KMS-11 (cell line): Measurements from ENCODE around the gene NOTO.
"Not testable (repeated sequence)": the region's sequence is repeated elsewhere in the genome, so short reads cannot be mapped to it uniquely, and the experiment has no call there.

Experiments used
- H2AFZ ChIP-seq: fragments of 200-600 bp; sonication (generic); 2 replicates; pipeline ENCODE4 v1.6.1; 2016; ENCODE audit warnings: antibody characterized with exemption, mixed run types, low read depth
- H3K27ac ChIP-seq: fragments of 200-600 bp; sonication (generic); 2 replicates; pipeline ENCODE4 v1.6.1; 2016; ENCODE audit warnings: mild to moderate bottlenecking, mixed run types
- H3K27me3 ChIP-seq: fragments of 200-600 bp; sonication (generic); 2 replicates; pipeline ENCODE4 v1.6.1; 2017; ENCODE audit warnings: mild to moderate bottlenecking, low read depth, mixed run types, moderate library complexity; ENCODE audit not compliant: insufficient read depth
- H3K36me3 ChIP-seq: fragments of 200-600 bp; sonication (generic); 2 replicates; pipeline ENCODE4 v1.6.1; 2017; ENCODE audit warnings: mild to moderate bottlenecking, mixed run types; ENCODE audit not compliant: insufficient read depth
- H3K4me1 ChIP-seq: fragments of 200-600 bp; sonication (generic); 2 replicates; pipeline ENCODE4 v1.6.1; 2016; ENCODE audit warnings: mild to moderate bottlenecking, low read depth, mixed run types; ENCODE audit not compliant: poor library complexity, severe bottlenecking
- H3K4me2 ChIP-seq: fragments of 200-600 bp; sonication (generic); 2 replicates; pipeline ENCODE4 v1.7.0; 2016; ENCODE audit warnings: mild to moderate bottlenecking, mixed run types
- H3K4me3 ChIP-seq: fragments of 200-600 bp; sonication (generic); IDR thresholded peaks from 2 replicates; pipeline ENCODE4 v1.6.1; 2017; ENCODE audit warnings: low read depth, low read length, mixed read lengths; ENCODE audit not compliant: insufficient read depth
- H3K79me2 ChIP-seq: fragments of 200-600 bp; sonication (generic); 2 replicates; pipeline ENCODE4 v1.6.1; 2016; ENCODE audit warnings: low read depth, mixed run types; ENCODE audit not compliant: insufficient read depth
- H3K9ac ChIP-seq: fragments of 200-600 bp; sonication (generic); 2 replicates; pipeline ENCODE4 v1.6.1; 2016; ENCODE audit warnings: mild to moderate bottlenecking, mixed run types
- H4K20me1 ChIP-seq: fragments of 200-600 bp; sonication (generic); 2 replicates; pipeline ENCODE4 v1.6.1; 2016; ENCODE audit warnings: mild to moderate bottlenecking, mixed run types; ENCODE audit not compliant: insufficient read depth
- TF ChIP-seq, protein P1 (sequence below): fragments of 200-600 bp; sonication (generic); conservative IDR thresholded peaks from 2 replicates; pipeline ENCODE4 v1.6.1; 2017; ENCODE audit warnings: low read depth, mild to moderate bottlenecking, antibody characterized with exemption, low read length, moderate library complexity, mixed read lengths

Gene NOTO, protein sequence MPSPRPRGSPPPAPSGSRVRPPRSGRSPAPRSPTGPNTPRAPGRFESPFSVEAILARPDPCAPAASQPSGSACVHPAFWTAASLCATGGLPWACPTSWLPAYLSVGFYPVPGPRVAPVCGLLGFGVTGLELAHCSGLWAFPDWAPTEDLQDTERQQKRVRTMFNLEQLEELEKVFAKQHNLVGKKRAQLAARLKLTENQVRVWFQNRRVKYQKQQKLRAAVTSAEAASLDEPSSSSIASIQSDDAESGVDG

DNA sequence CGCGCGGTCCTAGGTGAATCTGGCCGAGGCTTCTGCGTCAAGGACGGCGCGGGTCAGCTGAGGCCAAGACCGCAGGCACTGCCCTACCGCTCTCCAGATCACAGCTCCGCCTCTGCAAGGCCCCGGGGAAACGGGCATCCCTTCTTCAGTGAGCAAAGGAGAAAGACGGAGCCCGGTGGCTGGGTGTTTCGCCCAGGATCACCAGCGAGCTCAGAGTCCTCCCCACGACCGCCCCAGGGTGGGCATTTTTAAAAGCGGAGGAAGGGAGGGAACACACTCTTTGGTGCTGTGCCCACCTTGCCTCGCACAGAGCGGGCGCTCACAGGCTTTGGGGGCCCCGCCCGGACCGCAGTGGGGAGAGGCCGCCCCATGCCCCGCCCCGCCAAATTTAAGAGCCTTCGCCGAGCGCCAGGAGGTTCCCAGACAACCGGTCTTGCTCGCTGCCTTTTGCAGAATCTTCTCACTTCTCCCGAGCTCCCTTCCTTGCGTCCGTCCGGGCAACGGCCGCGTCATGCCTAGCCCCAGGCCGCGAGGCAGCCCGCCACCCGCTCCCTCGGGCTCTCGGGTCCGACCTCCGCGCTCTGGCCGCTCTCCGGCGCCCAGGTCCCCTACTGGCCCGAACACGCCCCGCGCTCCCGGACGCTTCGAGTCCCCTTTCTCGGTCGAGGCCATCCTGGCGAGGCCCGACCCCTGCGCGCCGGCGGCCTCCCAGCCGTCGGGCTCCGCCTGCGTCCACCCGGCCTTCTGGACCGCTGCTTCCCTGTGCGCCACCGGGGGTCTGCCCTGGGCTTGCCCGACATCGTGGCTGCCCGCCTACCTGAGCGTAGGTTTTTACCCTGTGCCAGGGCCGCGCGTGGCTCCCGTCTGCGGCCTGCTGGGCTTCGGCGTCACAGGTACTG, at the start of gene NOTO:
TSS of gene NOTO (plus strand) at position 419 of the 899 bp plus-strand sequence. CDS start at position 512, 93 bp downstream.
- no peaks in the 10 kb centered on the region for H3K36me3 ChIP-seq
- H3K27ac ChIP-seq = no peak within 1 kb of the TSS
- no peak within 1 kb of the TSS for H2AFZ ChIP-seq
- H3K9ac ChIP-seq = no peak within 1 kb of the TSS
- H3K4me1 ChIP-seq = no peaks in the 10 kb centered on the region
- H3K4me3 ChIP-seq = no peak within 1 kb of the TSS
- no peaks in the 10 kb centered on the region for H3K79me2 ChIP-seq
- no peaks in the 10 kb centered on the region for H4K20me1 ChIP-seq
- H3K4me2 ChIP-seq = no peak within 1 kb of the TSS
- H3K27me3 ChIP-seq = no peaks in the 10 kb centered on the region; the same call in 1 of the 2 replicates
- TF ChIP-seq, protein P1, sequence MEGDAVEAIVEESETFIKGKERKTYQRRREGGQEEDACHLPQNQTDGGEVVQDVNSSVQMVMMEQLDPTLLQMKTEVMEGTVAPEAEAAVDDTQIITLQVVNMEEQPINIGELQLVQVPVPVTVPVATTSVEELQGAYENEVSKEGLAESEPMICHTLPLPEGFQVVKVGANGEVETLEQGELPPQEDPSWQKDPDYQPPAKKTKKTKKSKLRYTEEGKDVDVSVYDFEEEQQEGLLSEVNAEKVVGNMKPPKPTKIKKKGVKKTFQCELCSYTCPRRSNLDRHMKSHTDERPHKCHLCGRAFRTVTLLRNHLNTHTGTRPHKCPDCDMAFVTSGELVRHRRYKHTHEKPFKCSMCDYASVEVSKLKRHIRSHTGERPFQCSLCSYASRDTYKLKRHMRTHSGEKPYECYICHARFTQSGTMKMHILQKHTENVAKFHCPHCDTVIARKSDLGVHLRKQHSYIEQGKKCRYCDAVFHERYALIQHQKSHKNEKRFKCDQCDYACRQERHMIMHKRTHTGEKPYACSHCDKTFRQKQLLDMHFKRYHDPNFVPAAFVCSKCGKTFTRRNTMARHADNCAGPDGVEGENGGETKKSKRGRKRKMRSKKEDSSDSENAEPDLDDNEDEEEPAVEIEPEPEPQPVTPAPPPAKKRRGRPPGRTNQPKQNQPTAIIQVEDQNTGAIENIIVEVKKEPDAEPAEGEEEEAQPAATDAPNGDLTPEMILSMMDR = no peak

DNA sequence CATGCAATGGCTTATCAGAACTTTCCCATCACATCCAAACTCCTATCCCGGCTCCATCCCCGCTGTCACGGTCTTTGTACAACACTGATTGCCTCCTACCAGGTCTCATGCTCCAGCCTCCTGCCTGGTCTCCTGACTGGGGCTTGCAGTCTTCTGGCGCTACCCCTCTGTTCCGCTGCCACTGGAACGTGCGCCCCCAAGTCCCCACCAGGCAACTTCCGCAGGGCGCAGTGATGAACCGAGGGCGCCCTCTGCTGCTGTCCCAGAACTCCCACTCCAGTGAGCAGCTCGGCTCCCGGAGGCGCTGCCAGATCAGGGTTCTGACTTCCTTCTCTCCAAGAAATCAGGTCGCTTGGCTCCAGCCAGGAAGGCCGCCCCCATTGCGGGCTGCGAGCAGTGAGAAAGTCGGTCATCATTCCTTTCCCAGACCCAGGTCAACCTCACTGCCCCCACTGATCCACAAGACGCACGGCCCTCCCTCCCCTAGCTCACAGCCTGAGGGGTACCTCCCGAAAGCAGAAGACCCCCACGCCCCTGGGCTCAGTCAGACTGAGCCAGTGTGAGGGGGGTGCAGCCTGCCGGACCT, 45.7 kb upstream of the NOTO start:
- H4K20me1 ChIP-seq = no peaks in the 10 kb centered on the region
- H3K27me3 ChIP-seq = no peaks in the 10 kb centered on the region
- H3K27ac ChIP-seq = no peak overlapping the region
- no peak overlapping the region for H3K4me3 ChIP-seq
- H2AFZ ChIP-seq = no peak overlapping the region
- H3K4me2 ChIP-seq = no peak overlapping the region
- H3K79me2 ChIP-seq = no peaks in the 10 kb centered on the region
- no peak overlapping the region for H3K9ac ChIP-seq
- no peaks in the 10 kb centered on the region for H3K4me1 ChIP-seq
- TF ChIP-seq, protein P1 = 0 out of 2 replicates have a peak, but pooled peaks have one; percentile 21
- no peaks in the 10 kb centered on the region for H3K36me3 ChIP-seq

DNA sequence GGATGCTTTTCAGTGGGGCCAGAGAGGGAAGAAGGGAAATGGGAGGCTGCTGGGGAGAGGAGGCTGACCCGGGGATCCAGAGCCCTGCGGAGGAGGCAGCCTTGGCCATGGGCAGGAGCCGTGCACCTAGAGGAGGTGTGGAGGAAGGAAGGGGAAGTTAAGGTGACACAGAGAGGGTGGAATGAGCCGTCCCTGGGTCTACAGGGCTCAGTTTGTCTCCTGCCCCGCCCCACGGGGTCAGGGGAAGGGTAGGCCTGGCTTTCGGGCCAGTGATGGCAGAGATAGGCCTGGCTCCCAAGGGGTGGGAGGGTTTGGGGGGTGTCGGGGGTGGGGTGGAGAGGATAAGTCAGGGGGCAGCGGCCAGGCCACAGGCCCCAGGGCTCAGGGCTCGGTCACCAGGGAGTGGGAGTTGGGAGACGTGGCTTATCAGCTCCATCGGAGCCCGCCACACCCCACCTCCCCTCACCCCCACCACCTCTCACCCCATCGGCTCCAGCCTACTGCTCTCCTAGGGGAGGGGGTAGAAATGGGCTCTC, 39.5 kb upstream of the NOTO start:
- H3K4me1 ChIP-seq = no peaks in the 10 kb centered on the region
- H3K9ac ChIP-seq = no peak overlapping the region
- no peak overlapping the region for H2AFZ ChIP-seq
- no peaks in the 10 kb centered on the region for H3K36me3 ChIP-seq
- H3K79me2 ChIP-seq = no peaks in the 10 kb centered on the region
- no peak overlapping the region for H3K27ac ChIP-seq
- TF ChIP-seq, protein P1 = no peak
- H3K4me3 ChIP-seq = no peak overlapping the region
- no peaks in the 10 kb centered on the region for H4K20me1 ChIP-seq
- no peak overlapping the region for H3K4me2 ChIP-seq
- no peaks in the 10 kb centered on the region for H3K27me3 ChIP-seq

DNA sequence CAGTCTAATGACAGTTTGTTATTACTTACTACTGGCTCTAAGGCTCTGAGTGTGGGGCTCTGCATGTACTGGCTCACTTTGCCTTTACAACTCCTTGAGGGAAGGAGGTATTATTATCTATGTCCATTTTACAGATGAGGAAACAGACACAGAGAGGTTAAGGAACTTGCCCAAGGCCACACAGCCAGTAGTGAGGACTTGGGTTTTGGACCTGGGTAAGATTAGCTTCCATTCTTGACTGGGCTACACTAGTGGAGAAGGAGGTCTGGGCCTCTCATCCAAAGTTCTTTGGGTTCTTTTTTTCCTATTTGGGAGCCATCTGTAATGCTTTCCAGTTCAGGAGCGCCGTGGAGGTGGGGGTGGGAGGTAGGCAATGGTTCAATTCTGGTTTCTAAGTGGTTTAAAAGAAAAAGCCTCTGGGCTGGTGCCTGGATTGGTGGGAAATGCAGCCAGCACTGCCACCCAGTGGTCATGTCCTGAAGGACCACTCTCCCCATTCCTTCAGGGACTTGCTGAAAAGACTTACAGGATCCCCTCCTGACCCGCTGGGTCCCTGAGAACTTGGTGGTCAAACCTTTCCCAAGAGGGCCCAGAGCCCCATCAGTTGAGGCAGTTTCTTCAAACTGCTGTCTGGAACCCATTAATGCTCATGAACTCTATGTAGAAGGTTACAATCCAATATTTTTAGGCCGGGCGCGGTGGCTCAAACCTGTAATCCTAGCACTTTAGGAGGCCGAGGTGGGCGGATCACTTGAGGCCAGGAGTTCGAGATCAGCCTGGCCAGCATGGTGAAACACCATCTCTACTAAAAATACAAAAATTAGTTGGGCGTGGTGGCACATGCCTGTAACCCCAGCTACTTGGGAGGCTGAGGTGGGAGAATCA, 38.6 kb upstream of the NOTO start:
- no peak overlapping the region for H3K9ac ChIP-seq
- no peak overlapping the region for H3K27ac ChIP-seq
- H3K4me1 ChIP-seq = no peaks in the 10 kb centered on the region
- no peak overlapping the region for H3K4me3 ChIP-seq
- H3K4me2 ChIP-seq = no peak overlapping the region
- H2AFZ ChIP-seq = peak overlapping the region; percentile 3; the same call in 1 of the 2 replicates
- H3K36me3 ChIP-seq = no peaks in the 10 kb centered on the region
- no peaks in the 10 kb centered on the region for H3K79me2 ChIP-seq
- no peaks in the 10 kb centered on the region for H4K20me1 ChIP-seq
- H3K27me3 ChIP-seq = no peaks in the 10 kb centered on the region
- TF ChIP-seq, protein P1 = peak; percentile 88

DNA sequence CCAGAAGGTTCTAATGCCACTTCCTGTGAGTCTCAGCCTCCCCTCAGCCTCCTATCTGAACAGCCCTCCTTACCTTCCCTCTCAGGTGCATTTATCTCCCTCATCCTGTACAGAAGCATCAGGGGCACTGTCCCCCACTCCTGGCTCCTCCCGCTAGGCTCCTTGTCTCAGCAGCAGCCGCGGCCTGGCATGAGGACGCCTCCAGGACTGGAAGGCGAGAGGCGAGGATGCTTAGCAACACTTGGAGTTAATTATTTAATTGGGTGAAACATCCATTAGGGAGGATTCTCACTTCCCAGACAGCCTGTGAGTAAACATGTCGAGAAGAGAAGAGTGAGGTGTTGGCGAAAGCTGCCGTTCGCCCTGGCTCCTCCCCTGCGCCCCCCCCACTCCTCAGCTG, 36.4 kb upstream of the NOTO start:
- H3K27me3 ChIP-seq, H3K36me3 ChIP-seq, H3K4me3 ChIP-seq, H3K27ac ChIP-seq, H3K79me2 ChIP-seq, H3K4me1 ChIP-seq, H2AFZ ChIP-seq, H3K4me2 ChIP-seq, H3K9ac ChIP-seq, H4K20me1 ChIP-seq: not testable (repeated sequence)

DNA sequence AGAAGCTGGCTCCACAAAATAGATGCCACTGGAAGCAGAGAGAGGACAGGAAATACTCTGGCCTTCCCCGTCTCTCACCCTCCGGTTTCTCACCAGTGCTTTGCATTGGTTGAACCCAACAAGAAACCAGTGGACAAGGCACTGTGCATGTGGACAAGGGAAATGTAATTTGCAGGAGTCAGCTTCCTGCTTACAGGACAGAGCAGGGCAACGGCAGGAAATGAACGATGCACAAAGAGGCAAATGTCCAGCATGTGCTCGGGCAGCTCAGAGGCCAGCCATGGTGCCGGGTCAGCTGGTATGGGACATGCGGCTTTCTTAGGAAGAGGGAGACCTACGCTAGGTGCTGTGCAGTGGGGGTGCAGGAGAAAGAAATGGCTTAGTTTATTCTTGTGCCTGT, 35.6 kb upstream of the NOTO start:
- H3K79me2 ChIP-seq, H3K36me3 ChIP-seq, H3K27ac ChIP-seq, H3K27me3 ChIP-seq, H3K4me2 ChIP-seq, H4K20me1 ChIP-seq, H3K9ac ChIP-seq, H3K4me3 ChIP-seq, H3K4me1 ChIP-seq, H2AFZ ChIP-seq: not testable (repeated sequence)
